ENCODE measurements around the gene PIP5K1C.

The PIP5K1C gene

DNA sequence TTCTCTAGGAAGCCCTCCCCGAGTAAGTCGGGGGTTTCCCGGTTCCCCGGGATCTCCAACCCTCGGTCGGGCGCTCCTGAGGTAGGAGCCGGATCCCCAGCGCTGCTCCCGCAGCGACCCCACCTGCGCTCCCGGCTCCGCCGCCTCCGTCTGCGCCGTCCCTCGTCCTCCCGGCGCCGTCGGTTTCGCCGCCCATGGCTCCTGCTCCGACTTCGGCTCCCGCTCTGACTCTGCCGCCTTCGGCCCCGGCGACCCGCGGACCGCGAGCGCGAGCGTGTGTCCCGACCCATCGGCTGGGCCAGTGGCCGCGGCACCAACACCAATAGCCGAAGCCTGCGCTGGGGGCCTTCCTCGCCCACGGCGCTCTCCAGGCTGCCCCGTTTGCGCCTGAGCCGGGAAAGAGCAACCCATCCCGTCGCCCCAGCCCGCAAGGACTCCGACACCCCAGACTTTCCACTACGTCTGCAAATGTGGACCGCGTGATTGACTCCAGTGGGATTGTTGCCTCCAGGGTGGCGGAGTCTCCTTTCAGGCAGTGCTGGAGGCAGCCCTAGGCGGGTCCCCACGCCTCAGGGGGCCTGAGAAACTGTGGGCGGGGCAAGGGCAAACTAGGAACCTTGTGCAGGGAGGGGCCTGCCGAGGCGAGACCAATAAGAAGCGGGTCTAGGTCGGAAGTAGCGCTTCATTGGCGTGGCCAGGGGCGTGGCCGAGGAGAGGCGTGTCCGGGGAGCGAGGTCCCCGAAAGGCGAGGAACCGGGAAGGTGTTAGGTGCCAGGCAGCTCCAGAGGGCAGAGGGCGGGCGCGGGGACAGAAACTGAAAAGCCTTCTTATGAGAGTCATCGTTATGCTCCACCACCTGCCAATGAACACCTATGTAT, 73.6 kb downstream of the PIP5K1C start, which contains the start of gene CACTIN:
TSS of gene CACTIN (minus strand) at position 318 of the 878 bp plus-strand sequence. CDS start at position 290, 28 bp downstream.
- Histone ChIP-seq H2BK5ac (ENCODE audit: low read depth, low read length, poor library complexity, severe bottlenecking) (peak within 1 kb of the TSS; percentile 11), H3K4me3 (ENCODE audit: insufficient read depth in 1 of 2, low read depth in 1 of 2, low read length in 2 of 2) (peak within 1 kb of the TSS; percentile 98 to 100), H2AFZ (ENCODE audit: low read depth, low read length) (peak within 1 kb of the TSS; percentile 81), H3K27ac (ENCODE audit: low read length, poor library complexity, severe bottlenecking) (peak within 1 kb of the TSS; percentile 96), H3K27me3 (ENCODE audit: control insufficient read depth in 1 of 2, insufficient read depth in 1 of 2, low read length in 2 of 2) (no peaks in the 10 kb centered on the region), H2BK120ac (ENCODE audit: low read depth, low read length) (peak within 1 kb of the TSS; percentile 66), H3K4me1 (ENCODE audit: control insufficient read depth, insufficient read depth, low read depth, low read length) (peaks cover 19% of the 10 kb centered on the region), H4K8ac (ENCODE audit: low read length) (peak within 1 kb of the TSS; percentile 86), H3K23ac (ENCODE audit: low read length in 2 of 2) (peak within 1 kb of the TSS in 1 of 2 experiments; percentile 46), H2BK12ac (ENCODE audit: low read length in 2 of 2) (peak within 1 kb of the TSS in 1 of 2 experiments; percentile 80), H3K18ac (ENCODE audit: low read depth in 1 of 2, low read length in 2 of 2) (peak within 1 kb of the TSS in 1 of 2 experiments; percentile 99), H2AK5ac (ENCODE audit: low read length, severe bottlenecking) (peak within 1 kb of the TSS; percentile 89), H3K14ac (ENCODE audit: low read length in 2 of 2) (no peak within 1 kb of the TSS), H3K4me2 (ENCODE audit: low read length, poor library complexity, severe bottlenecking) (peak within 1 kb of the TSS; percentile 89), H2BK15ac (ENCODE audit: low read depth, poor library complexity, severe bottlenecking) (peak within 1 kb of the TSS; percentile 98), H3K36me3 (ENCODE audit: control insufficient read depth in 1 of 2, insufficient read depth in 2 of 2, low read depth in 1 of 2, low read length in 2 of 2) (peaks cover 28 to 47% of the 10 kb centered on the region in 2 experiments), H3K79me1 (replicated peaks; ENCODE audit: low read length, poor library complexity, severe bottlenecking) (peaks cover 23% of the 10 kb centered on the region), H3K4ac (ENCODE audit: low read depth in 1 of 2, low read length in 2 of 2) (peak within 1 kb of the TSS; percentile 9 to 96), H3K9ac (ENCODE audit: low read length) (peak within 1 kb of the TSS; percentile 91), H4K91ac (ENCODE audit: low read length) (peak within 1 kb of the TSS; percentile 84), H3K9me3 (ENCODE audit: control insufficient read depth, low read length) (no peaks in the 10 kb centered on the region)
- WGBS = under 1% methylated on average over 64 of the region's 80 CpGs
- peak; percentile 99 for DNase-seq

DNA sequence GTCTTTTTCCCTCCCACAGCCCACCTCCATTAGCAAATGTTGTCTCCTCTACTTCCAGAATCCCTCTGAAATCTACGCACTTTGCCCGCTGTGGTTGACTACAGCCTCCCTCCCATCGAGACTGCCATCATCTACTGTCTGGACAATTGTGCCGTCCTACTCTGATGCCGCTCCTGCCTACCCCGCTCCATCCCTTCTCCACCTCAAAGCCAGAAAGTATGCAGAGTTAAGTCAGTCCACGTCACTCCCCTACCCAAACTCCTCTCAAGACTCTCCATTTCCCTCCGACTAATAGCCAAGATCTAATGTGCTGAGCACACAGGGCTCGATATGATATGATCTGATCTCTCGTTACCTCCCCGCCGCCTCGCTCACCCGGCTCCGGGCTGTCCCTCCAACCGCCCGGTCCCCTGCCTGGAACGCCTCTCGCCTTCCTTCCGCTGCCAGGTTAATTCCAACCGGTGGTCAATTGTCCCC, 74.2 kb downstream of the PIP5K1C start:
- H2AFZ ChIP-seq (ENCODE audit: low read depth, low read length) = no peak overlapping the region
- no peak overlapping the region for H2BK120ac ChIP-seq (ENCODE audit: low read depth, low read length)
- peak overlapping the region; percentile 91 for H3K9ac ChIP-seq (ENCODE audit: low read length)
- peaks cover 18% of the 10 kb centered on the region for H3K4me1 ChIP-seq (ENCODE audit: control insufficient read depth, insufficient read depth, low read depth, low read length)
- H3K9me3 ChIP-seq (ENCODE audit: control insufficient read depth, low read length) = no peaks in the 10 kb centered on the region
- no peak overlapping the region for H4K8ac ChIP-seq (ENCODE audit: low read length)
- H3K18ac ChIP-seq (ENCODE audit: low read depth in 1 of 2, low read length in 2 of 2) = no peak overlapping the region
- H2BK12ac ChIP-seq (ENCODE audit: low read length in 2 of 2) = no peak overlapping the region
- H3K4me2 ChIP-seq (ENCODE audit: low read length, poor library complexity, severe bottlenecking) = peak overlapping the region; percentile 89
- no peak overlapping the region for H2AK5ac ChIP-seq (ENCODE audit: low read length, severe bottlenecking)
- no peaks in the 10 kb centered on the region for H3K27me3 ChIP-seq (ENCODE audit: control insufficient read depth in 1 of 2, insufficient read depth in 1 of 2, low read length in 2 of 2)
- peak; percentile 35 for DNase-seq
- 2% methylated on average over 21 of the region's 21 CpGs for WGBS
- no peak overlapping the region for H4K91ac ChIP-seq (ENCODE audit: low read length)
- H3K4ac ChIP-seq (ENCODE audit: low read depth in 1 of 2, low read length in 2 of 2) = no peak overlapping the region
- no peak overlapping the region for H2BK5ac ChIP-seq (ENCODE audit: low read depth, low read length, poor library complexity, severe bottlenecking)
- no peak overlapping the region for H3K14ac ChIP-seq (ENCODE audit: low read length in 2 of 2)
- peak overlapping the region; percentile 98 to 100 for H3K4me3 ChIP-seq (ENCODE audit: insufficient read depth in 1 of 2, low read depth in 1 of 2, low read length in 2 of 2)
- H3K79me1 ChIP-seq (replicated peaks; ENCODE audit: low read length, poor library complexity, severe bottlenecking) = peaks cover 23% of the 10 kb centered on the region
- peak overlapping the region in 1 of 2 experiments; percentile 46 for H3K23ac ChIP-seq (ENCODE audit: low read length in 2 of 2)
- peaks cover 24 to 47% of the 10 kb centered on the region in 2 experiments for H3K36me3 ChIP-seq (ENCODE audit: control insufficient read depth in 1 of 2, insufficient read depth in 2 of 2, low read depth in 1 of 2, low read length in 2 of 2)
- H2BK15ac ChIP-seq (ENCODE audit: low read depth, poor library complexity, severe bottlenecking) = no peak overlapping the region
- H3K27ac ChIP-seq (ENCODE audit: low read length, poor library complexity, severe bottlenecking) = no peak overlapping the region

DNA sequence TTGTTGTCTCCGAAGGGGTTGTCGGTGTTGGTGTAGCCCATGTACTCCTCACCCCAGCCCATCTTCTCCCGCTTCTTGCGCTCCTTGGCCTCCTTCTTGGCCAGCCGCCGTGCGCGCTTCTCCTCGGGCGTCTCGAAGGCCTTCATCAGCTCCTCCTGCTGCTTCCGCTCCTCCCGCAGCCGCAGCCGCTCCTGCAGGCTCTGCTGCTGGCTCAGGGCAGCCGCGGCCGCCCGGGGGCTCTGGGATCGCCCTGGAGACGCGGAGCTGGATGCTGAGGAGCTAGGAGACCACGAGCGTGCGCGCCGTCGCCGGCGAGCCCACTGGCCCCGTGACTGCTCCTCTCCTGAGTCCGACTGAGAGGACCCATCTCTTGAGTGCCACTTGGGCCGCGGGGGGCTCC, 76.6 kb downstream of the PIP5K1C start:
- Histone ChIP-seq H4K8ac (ENCODE audit: low read length) (no peak overlapping the region), H3K9ac (ENCODE audit: low read length) (no peak overlapping the region), H2BK15ac (ENCODE audit: low read depth, poor library complexity, severe bottlenecking) (no peak overlapping the region), H3K36me3 (ENCODE audit: control insufficient read depth in 1 of 2, insufficient read depth in 2 of 2, low read depth in 1 of 2, low read length in 2 of 2) (peaks cover 28 to 58% of the 10 kb centered on the region in 2 experiments), H3K27me3 (ENCODE audit: control insufficient read depth in 1 of 2, insufficient read depth in 1 of 2, low read length in 2 of 2) (no peaks in the 10 kb centered on the region), H2BK120ac (ENCODE audit: low read depth, low read length) (no peak overlapping the region), H4K91ac (ENCODE audit: low read length) (no peak overlapping the region), H3K4me1 (ENCODE audit: control insufficient read depth, insufficient read depth, low read depth, low read length) (peaks cover 17% of the 10 kb centered on the region), H3K18ac (ENCODE audit: low read depth in 1 of 2, low read length in 2 of 2) (no peak overlapping the region), H3K14ac (ENCODE audit: low read length in 2 of 2) (no peak overlapping the region), H3K4me3 (ENCODE audit: insufficient read depth in 1 of 2, low read depth in 1 of 2, low read length in 2 of 2) (no peak overlapping the region), H2AK5ac (ENCODE audit: low read length, severe bottlenecking) (no peak overlapping the region), H2AFZ (ENCODE audit: low read depth, low read length) (no peak overlapping the region), H2BK5ac (ENCODE audit: low read depth, low read length, poor library complexity, severe bottlenecking) (no peak overlapping the region), H2BK12ac (ENCODE audit: low read length in 2 of 2) (no peak overlapping the region), H3K4ac (ENCODE audit: low read depth in 1 of 2, low read length in 2 of 2) (no peak overlapping the region), H3K4me2 (ENCODE audit: low read length, poor library complexity, severe bottlenecking) (no peak overlapping the region), H3K9me3 (ENCODE audit: control insufficient read depth, low read length) (no peaks in the 10 kb centered on the region), H3K79me1 (replicated peaks; ENCODE audit: low read length, poor library complexity, severe bottlenecking) (peaks cover 30% of the 10 kb centered on the region), H3K23ac (ENCODE audit: low read length in 2 of 2) (no peak overlapping the region), H3K27ac (ENCODE audit: low read length, poor library complexity, severe bottlenecking) (no peak overlapping the region)
- 98% methylated on average over 32 of the region's 34 CpGs for WGBS
- DNase-seq = no peak

DNA sequence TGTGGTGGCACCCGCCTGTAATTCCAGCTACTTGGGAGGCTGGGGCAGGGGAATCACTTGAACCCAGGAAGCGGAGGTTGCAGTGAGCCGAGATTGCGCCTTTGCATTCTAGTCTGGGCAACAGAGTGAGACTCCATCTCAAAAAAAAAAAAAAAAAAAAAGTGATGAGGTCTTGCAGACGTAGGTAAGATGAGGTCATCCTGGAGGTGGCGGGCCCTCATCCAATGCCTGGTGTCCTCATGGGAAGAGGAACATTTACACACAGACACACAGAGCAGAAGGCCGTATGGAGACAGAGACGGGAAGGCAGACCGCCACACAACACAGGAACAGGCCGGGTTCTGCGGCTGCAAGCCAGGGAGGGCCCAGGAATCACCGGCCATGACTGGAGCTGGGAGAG, 78.0 kb downstream of the PIP5K1C start:
- WGBS = 86% methylated on average over 12 of the region's 12 CpGs

More for the DNA sequence above, 78.0 kb downstream of the PIP5K1C start:
- Histone ChIP-seq H3K9me3 (ENCODE audit: control insufficient read depth, low read length) (no peaks in the 10 kb centered on the region), H2BK12ac (ENCODE audit: low read length in 2 of 2) (no peak overlapping the region), H3K14ac (ENCODE audit: low read length in 2 of 2) (no peak overlapping the region), H3K4me1 (ENCODE audit: control insufficient read depth, insufficient read depth, low read depth, low read length) (peaks cover 19% of the 10 kb centered on the region), H2AFZ (ENCODE audit: low read depth, low read length) (no peak overlapping the region), H3K18ac (ENCODE audit: low read depth in 1 of 2, low read length in 2 of 2) (no peak overlapping the region), H2BK120ac (ENCODE audit: low read depth, low read length) (no peak overlapping the region), H3K4ac (ENCODE audit: low read depth in 1 of 2, low read length in 2 of 2) (no peak overlapping the region), H3K27ac (ENCODE audit: low read length, poor library complexity, severe bottlenecking) (no peak overlapping the region), H2BK15ac (ENCODE audit: low read depth, poor library complexity, severe bottlenecking) (no peak overlapping the region), H3K27me3 (ENCODE audit: control insufficient read depth in 1 of 2, insufficient read depth in 1 of 2, low read length in 2 of 2) (no peaks in the 10 kb centered on the region), H3K79me1 (replicated peaks; ENCODE audit: low read length, poor library complexity, severe bottlenecking) (peaks cover 29% of the 10 kb centered on the region), H3K36me3 (ENCODE audit: control insufficient read depth in 1 of 2, insufficient read depth in 2 of 2, low read depth in 1 of 2, low read length in 2 of 2) (peaks cover 32 to 71% of the 10 kb centered on the region in 2 experiments), H3K4me2 (ENCODE audit: low read length, poor library complexity, severe bottlenecking) (no peak overlapping the region), H3K9ac (ENCODE audit: low read length) (no peak overlapping the region), H4K91ac (ENCODE audit: low read length) (no peak overlapping the region), H2AK5ac (ENCODE audit: low read length, severe bottlenecking) (no peak overlapping the region), H4K8ac (ENCODE audit: low read length) (no peak overlapping the region), H3K23ac (ENCODE audit: low read length in 2 of 2) (no peak overlapping the region), H3K4me3 (ENCODE audit: insufficient read depth in 1 of 2, low read depth in 1 of 2, low read length in 2 of 2) (no peak overlapping the region), H2BK5ac (ENCODE audit: low read depth, low read length, poor library complexity, severe bottlenecking) (no peak overlapping the region)
- DNase-seq = no peak

Measured in mesenchymal stem cell (in vitro differentiated cells and primary cell).